ENCODE measurements around the gene PAQR4. TPM values are rescaled to one million over a fixed set of nuclear protein-coding genes. Genes with fewer than 3 reads are reported as not detected.

The PAQR4 gene
- total RNA-seq, 1 donor from 2014 or later = 9.5 TPM

GRCh38 chr16:2981177-2981898 is 12.2 kb downstream of the PAQR4 start:
- no peak for DNase-seq (ENCODE audit: low spot score)
- H3K27ac Mint-ChIP-seq (ENCODE audit: unreplicated experiment) = peak overlapping the region; percentile 77
- no peak for TF ChIP-seq CTCF (IDR thresholded peaks at IDR 0.05)
- peak overlapping the region; percentile 72 for H3K4me3 Mint-ChIP-seq (ENCODE audit: unreplicated experiment)
- no peaks in the 10 kb centered on the region for H3K9me3 Mint-ChIP-seq (ENCODE audit: low read depth)
- H3K36me3 Mint-ChIP-seq (ENCODE audit: low read depth) = no peaks in the 10 kb centered on the region
- H3K27me3 Mint-ChIP-seq (ENCODE audit: low read depth) = no peaks in the 10 kb centered on the region
- H3K4me1 Mint-ChIP-seq (ENCODE audit: low read depth) = peaks cover 20% of the 10 kb centered on the region

- peaks cover 20% of the 10 kb centered on the region for H3K4me1 Mint-ChIP-seq (ENCODE audit: low read depth)
- no peaks in the 10 kb centered on the region for H3K9me3 Mint-ChIP-seq (ENCODE audit: low read depth)
- H3K4me3 Mint-ChIP-seq (ENCODE audit: unreplicated experiment) = peak overlapping the region; percentile 54
- no peak for TF ChIP-seq CTCF (IDR thresholded peaks at IDR 0.05)
- DNase-seq (ENCODE audit: low spot score) = no peak
- H3K27ac Mint-ChIP-seq (ENCODE audit: unreplicated experiment) = peak overlapping the region; percentile 77
- H3K27me3 Mint-ChIP-seq (ENCODE audit: low read depth) = no peaks in the 10 kb centered on the region
- no peaks in the 10 kb centered on the region for H3K36me3 Mint-ChIP-seq (ENCODE audit: low read depth)
Measured at GRCh38 chr16:2981899-2982250, 12.7 kb downstream of the PAQR4 start.

- H3K36me3 Mint-ChIP-seq (ENCODE audit: low read depth) = no peaks in the 10 kb centered on the region
- no peaks in the 10 kb centered on the region for H3K27me3 Mint-ChIP-seq (ENCODE audit: low read depth)
- no peak for TF ChIP-seq CTCF (IDR thresholded peaks at IDR 0.05)
- H3K9me3 Mint-ChIP-seq (ENCODE audit: low read depth) = no peaks in the 10 kb centered on the region
- no peak for DNase-seq (ENCODE audit: low spot score)
- H3K4me1 Mint-ChIP-seq (ENCODE audit: low read depth) = peaks cover 20% of the 10 kb centered on the region
- no peak overlapping the region for H3K4me3 Mint-ChIP-seq (ENCODE audit: unreplicated experiment)
- peak overlapping the region; percentile 1 for H3K27ac Mint-ChIP-seq (ENCODE audit: unreplicated experiment)
Measured at GRCh38 chr16:2982402-2982801, 13.3 kb downstream of the PAQR4 start.

- H3K27ac Mint-ChIP-seq (ENCODE audit: unreplicated experiment) = peak overlapping the region; percentile 41
- H3K9me3 Mint-ChIP-seq (ENCODE audit: low read depth) = no peaks in the 10 kb centered on the region
- H3K4me3 Mint-ChIP-seq (ENCODE audit: unreplicated experiment) = peak overlapping the region; percentile 66
- peak; percentile 91 for TF ChIP-seq CTCF (IDR thresholded peaks at IDR 0.05)
- H3K27me3 Mint-ChIP-seq (ENCODE audit: low read depth) = no peaks in the 10 kb centered on the region
- no peaks in the 10 kb centered on the region for H3K36me3 Mint-ChIP-seq (ENCODE audit: low read depth)
- peaks cover 20% of the 10 kb centered on the region for H3K4me1 Mint-ChIP-seq (ENCODE audit: low read depth)
- no peak for DNase-seq (ENCODE audit: low spot score)
Measured at GRCh38 chr16:2983706-2984136, 14.6 kb downstream of the PAQR4 start.

- Mint-ChIP-seq H3K9me3 (ENCODE audit: low read depth) (no peaks in the 10 kb centered on the region), H3K4me3 (ENCODE audit: unreplicated experiment) (no peak overlapping the region), H3K27ac (ENCODE audit: unreplicated experiment) (no peak overlapping the region), H3K27me3 (ENCODE audit: low read depth) (no peaks in the 10 kb centered on the region), H3K36me3 (ENCODE audit: low read depth) (no peaks in the 10 kb centered on the region), H3K4me1 (ENCODE audit: low read depth) (peaks cover 17% of the 10 kb centered on the region)
- no peak for DNase-seq (ENCODE audit: low spot score)
- TF ChIP-seq CTCF (IDR thresholded peaks at IDR 0.05) = no peak
Measured at GRCh38 chr16:2985462-2985861, 16.3 kb downstream of the PAQR4 start.

Measured in chondrocyte (in vitro differentiated cells).